Right lobe of liver (tissue), 4 donors: ENCODE measurements around the gene ITGAE.

Source experiments
- CTCF ChIP-seq, 4 donors: fragments of 200-600 bp in 3 of 4; fragments of 450-650 bp in 1 of 4; IDR thresholded peaks; one replicate each; pipeline versions ENCODE4 v1.5.1 to v1.8.0; 2016 to 2022; ENCODE audit warnings: antibody characterized with exemption in 4 of 4, mild to moderate bottlenecking in 2 of 4
- POLR2A ChIP-seq: fragments of 450-650 bp; IDR thresholded peaks from one replicate; pipeline ENCODE4 v1.6.1; 2017; ENCODE audit warnings: antibody characterized with exemption, mild to moderate bottlenecking
- donor health status: DM: no; HTN: no; CAD: no.
- donor health status: DM: no; HTN: no; CAD: no.
- donor health status: DM: no; HTN: yes; CAD: no.

- TF ChIP-seq CTCF (IDR thresholded peaks at IDR 0.05): no peak
- TF ChIP-seq POLR2A: no peak
These were observed 13.4 kb upstream of the ITGAE start for GRCh38 chr17:3814361-3814760.
